ENCODE measurements around the gene STXBP1.
"Not testable (repeated sequence)": the region's sequence is repeated elsewhere in the genome, so short reads cannot be mapped to it uniquely, and the experiment has no call there.

Gene STXBP1

DNA sequence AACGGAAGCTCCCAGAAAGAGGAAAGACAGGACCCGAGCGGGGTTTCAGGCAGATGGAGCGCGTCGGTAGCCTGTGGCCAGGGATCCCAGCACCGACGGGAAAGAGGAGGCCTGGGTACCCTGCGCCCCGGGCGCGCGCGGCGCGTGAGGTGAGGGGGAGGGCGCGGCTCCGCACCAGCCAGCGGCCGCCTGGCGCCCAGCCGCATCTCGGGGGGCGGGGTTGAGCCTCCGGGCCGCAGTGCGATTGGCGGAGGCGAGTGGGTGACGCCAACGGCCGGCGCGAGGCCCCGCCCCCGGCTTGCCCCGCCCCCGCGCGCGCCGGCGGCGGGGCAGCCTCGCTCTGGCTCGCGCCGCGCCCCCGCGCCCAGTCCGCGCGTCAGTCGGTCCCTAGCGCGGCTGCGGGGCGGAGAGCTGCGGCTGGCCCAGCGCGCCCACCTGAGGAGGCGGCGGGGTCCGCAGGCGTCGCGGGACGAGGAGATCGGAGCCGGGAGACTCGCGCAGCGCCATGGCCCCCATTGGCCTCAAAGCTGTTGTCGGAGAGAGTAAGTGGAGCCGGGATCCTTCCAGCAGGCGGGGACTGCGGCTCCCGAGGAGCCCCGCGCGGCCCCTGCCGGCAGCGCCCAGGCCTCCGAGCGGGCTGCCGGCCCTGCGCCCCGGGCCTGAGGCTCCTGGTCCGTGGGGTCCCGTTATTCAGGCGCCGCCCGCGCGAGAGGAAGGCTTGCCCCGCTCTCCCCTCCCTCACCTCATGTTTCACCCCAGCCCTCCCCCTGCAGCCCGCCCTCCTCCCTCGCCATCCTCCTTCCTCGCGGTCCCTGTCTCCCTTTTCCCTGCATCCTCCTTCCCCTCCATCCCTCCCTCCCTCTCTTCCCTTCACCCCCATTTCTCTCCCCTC is at the start of gene STXBP1:
TSS of gene STXBP1 (plus strand) at position 379 of the 892 bp plus-strand sequence. CDS start at position 506, 127 bp downstream.
- peak; percentile 75 to 77 (median 76) for DNase-seq (ENCODE audit: low read depth in 3 of 3)

DNA sequence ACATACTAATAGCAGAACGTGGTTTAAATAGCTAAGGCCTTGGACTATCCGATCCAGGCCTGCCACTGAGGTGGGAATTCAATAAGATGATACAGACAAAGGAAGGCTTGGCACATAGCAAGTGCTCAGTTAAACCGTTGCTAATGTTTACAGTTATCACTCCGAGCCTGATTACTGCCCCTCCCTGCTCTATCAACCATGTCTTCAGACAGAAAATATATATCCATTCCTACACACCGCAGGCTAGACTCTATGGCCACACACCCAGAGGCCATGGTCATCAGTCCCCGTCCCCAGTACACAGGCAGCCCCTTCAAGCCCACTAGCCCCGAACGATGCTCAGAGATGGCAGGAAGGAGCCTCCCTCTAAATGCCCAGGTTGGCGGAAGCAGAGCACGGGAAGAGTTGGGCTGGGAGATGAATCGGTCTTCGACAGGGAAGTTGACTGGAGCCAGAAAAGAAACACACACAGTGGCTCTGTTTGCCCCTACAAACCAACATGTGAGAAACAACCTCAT is 49.7 kb upstream of the STXBP1 start:
- DNase-seq (ENCODE audit: low read depth in 3 of 3): no peak

DNA sequence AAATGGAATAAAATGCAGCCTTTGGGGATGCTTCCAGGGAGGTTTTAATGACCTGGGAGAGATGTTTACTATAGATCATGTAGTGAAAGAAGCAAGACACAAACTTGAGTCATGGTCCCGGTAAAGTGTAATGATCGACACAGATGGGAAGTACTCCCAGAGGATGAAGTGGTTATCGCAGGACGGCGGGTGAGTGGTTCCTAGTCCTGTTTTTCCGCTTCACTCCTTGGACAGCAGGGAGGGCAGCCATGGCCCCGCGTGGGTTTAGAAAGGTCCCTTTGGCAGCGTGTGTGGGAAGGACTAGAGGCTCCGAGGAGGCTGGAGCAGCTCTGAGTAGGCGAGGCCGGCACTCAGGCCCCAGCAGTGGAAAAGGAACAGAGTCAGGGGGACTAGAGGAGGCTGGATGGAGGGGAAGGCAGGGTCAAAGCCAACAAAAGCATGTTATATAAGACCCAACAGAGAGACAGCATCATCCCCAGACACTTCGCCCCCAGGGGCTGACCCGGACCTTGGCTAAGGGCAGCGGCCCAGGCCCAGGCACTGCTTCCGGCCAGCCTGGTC is 49.2 kb upstream of the STXBP1 start:
- no peak for DNase-seq (ENCODE audit: low read depth in 3 of 3)

DNA sequence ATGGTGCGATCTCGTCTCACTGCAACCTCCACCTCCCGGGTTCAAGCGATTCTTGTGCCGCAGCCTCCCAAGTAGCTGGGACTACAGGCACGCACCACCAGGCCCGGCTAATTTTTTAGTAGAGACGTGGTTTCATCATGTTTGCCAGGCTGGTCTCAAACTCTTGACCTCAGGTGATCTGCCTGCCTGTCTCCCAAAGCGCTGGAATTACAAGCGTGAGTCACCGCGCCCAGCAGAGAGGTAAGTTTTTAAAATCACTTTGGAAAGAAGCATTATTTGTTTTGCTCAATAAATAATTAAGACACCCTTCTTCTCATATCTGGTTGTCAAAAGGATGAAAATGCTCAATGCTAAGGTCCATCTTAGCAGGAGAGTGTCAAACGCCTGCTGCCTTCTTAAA is 48.5 kb upstream of the STXBP1 start:
- DNase-seq (ENCODE audit: low read depth in 3 of 3): no peak

DNA sequence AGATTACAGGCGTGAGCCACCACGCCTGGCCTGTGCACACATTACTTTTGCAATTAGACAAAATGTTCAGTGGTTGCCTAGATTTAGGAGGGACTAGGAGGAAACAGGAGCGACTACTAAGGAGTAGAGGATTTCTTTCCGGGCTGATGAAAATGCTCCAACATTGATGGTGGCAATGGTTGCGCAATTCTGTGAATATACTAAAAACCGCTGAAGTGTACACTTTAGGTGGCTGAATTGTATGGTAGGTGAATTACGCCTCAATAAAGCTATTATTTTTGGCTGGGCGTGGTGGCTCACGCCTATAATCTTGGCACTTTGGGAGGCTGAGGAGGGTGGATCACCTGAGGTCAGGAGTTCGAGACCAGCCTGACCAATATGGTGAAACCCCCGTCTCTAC is 46.8 kb upstream of the STXBP1 start:
- no peak for DNase-seq (ENCODE audit: low read depth in 3 of 3)

DNA sequence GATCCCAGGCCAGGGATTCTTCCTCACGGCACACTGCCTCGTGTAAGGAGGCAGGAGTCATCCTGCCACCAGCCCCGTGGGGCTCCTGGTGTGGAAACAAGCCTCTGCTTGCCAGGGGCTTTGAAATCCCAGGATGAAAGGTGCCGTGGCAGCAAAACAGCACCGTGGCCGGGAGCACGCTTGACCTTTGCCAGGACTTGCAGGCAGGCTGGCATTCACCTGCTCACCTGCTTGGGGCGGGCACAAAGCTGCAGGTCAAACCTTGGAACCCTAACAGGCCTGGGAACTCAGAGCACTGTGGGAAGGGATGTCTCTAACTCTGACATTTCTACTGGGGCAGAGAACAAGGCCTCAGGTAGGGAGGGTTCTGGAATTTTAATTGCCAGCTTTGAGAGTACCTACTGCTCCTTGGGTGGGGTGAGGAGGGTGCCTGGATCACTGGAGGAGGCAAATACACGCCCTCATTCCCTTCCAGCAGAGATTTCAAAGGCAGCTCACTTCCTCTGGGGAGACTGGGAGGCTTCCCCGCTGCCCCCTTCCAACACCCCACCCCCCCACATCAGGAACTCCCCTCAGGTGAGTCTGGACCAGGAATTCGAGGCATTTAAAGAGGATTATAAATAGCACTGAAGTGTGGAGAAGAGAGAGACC is 45.6 kb upstream of the STXBP1 start:
- no peak for DNase-seq (ENCODE audit: low read depth in 3 of 3)

DNA sequence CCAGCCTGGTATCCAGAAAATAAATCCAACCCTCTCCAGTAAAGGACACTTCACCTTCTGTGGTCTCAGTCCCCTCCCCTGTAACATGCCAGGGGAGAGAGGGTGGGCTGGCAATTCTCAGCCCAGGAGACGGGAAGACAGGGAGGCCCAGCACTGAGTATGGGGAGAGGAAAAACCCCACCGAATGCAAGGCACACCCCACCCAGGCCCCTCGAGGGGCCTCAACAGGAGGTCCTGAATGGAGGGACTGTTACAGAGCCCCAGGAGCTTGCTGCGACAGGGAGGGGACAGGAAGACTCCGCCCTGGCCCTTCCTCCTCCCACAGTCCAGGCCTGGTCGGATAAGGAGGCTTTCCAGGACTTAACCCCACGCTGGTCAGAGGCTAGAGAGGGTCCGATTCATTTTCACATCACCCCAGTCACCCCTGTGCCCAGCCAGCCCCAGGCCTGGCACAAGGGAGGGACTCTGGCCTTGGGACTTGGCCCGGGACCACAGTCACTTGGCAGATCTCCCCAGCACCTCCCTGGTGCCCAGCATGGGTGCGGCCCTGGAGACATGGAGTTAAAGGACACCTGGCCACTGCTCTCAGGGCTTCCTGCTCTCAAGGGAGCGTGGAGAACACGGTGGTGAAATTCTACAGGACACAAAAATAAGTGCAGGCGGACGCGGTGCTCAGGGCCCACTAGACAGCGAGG is 44.9 kb upstream of the STXBP1 start:
- no peak for DNase-seq (ENCODE audit: low read depth in 3 of 3)

DNA sequence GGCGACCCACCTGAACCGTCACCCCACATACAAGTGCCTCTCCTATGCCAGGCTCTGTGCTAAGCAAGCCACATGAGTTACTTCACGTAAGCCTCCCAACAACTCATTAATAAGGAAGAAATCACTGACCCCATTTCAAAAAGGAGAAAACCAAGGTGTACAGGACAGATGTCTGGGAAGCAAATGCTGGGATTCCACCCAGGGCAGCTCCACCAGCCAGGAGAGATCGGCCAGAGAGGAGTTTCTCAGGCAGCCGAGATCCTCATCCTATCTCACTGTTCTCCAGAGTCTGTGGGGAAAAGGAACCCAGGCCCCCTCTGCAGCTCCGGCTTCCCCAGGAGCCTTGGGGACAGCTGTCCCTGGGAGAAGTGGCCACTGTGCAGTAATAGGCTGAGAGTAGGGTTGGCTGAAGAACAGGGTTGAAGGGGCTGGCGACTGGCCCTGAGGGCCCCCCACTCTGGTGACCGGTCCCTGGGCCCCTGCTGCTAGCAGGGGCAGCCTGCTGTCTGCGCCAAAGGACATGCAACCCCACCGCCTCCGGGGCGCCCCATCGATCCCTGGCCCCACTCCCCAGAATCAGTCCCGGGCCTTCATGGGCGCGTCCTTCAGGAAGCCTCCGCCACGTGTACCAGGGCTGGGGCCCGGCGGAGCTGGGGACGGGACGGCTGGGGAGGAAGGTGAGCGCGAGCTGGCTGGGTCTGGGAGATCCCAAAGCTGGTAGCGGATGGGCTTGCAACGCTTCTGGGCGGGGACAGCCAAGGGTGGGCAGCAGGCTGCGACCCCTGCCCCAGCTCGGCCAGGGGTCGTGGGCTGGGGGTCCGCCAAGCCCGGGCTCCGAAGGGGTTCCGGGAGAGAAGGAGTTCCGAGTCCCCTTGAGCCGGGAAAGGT is 44.1 kb upstream of the STXBP1 start:
- no peak for DNase-seq (ENCODE audit: low read depth in 3 of 3)

DNA sequence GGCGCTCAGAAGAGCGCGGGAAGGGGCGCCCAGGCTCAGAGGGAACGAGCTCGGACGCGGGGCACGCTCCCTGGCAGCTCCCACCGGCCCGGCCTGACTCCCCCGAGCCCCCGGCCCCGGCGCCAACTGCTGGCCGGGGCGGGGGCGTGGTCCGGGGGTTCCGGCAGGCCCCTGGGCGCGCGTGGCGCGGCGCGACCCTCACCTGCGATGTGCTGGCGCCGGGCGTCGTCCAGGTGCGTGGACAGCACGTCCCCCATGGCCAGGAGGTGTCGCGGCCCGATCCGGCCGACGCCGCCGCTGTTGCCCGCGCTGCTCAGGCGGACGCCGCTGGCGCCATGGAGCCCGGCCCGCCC is 43.5 kb upstream of the STXBP1 start:
- DNase-seq (ENCODE audit: low read depth in 3 of 3): no peak

DNA sequence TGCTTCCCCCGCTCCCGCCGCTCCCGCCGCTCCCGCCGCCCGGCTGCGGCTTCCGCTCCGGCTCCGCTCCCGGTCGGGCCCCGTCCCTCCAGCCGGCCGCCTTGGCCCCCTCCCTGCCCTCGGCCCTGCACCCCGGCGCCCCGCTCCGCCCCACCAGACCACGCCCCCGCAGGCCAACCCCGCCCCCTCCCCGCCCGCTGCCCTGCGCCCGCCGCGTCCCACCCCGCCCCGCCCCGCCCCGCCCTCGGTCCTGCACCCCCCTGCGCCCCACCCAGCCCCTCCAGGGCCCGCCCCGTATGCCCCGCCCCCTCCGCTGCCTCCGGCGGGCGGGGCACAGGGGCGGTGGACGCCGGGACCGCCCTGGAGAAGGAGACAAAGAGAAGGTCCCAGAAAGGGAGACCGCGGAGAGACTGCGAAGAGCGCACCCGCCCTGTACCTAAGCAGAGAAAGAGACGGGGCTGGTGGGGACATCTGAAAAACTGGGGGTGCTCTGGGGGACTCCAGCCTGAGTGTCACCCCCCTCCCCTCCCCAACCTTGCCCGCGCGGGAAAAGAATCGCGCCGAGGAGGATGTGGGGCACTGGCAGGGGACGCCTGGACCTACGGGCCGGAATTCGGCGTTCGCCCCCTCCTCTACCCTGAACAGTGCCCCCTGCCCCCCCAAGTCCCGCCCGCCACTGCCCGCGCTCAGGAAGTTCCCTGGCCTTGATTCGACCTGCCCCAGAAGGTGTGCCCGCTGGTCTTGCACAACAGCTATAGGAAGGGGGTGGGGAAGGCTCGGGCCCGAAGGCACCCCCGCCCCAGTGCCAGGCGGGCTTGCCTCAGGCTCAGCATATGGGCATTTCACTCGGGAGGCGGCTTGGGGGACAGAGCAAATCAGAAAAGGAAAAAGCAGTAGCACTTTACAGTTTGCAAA is 42.8 kb upstream of the STXBP1 start:
- peak; percentile 56 to 63 (median 59) for DNase-seq (ENCODE audit: low read depth in 3 of 3)

DNA sequence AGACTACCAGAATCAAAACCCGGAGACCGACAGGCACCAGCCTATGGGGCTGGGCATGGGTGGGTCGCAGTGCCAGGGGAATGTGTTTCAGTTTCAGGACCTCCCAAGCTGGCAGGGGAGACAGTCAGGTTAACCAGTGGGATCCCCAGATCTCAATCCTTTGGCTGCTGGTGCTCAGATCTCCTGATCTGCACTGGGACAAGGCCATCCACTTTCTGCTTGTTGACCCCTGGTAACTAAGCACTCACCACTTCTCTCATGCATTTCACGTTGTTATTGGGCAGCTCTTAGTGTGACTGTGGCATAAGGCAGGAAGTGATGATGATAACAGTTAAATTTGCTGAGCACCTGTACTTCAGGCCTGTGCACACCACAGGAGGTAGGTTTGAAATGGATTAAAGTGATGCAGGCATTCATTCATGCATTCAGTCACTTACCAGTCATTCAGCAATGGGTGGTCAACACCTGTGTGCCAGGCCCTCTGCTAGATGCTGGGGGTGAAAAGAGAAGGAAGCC is 42.1 kb upstream of the STXBP1 start:
- no peak for DNase-seq (ENCODE audit: low read depth in 3 of 3)

DNA sequence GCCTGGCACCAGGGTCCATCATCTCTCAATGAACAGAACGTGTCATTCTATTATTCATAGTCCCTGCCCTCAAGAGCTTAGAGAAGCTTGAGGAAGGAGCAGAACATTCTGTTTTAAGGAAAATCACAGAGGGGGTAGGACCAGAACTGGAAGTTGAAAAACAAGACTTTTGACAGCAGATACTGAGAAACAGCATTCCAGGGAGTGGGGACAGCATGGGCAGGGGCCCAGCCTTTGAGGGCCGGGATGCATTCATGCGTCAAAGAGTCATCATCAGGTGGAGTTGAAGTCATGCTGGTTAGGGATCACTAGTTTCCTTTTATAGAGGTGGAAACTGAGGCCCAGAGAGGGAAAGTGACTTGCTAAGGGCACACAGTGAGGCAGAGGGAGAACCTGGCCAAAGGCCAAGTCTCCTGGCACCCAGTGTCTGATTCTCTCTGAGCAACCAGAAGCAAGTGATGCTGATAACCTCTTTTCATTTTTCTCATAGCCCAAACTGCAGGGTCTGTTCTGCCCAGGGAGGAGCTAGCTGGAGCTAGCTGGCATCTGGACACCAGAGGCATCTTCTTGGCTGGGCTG is 41.5 kb upstream of the STXBP1 start:
- DNase-seq (ENCODE audit: low read depth in 3 of 3): no peak

DNA sequence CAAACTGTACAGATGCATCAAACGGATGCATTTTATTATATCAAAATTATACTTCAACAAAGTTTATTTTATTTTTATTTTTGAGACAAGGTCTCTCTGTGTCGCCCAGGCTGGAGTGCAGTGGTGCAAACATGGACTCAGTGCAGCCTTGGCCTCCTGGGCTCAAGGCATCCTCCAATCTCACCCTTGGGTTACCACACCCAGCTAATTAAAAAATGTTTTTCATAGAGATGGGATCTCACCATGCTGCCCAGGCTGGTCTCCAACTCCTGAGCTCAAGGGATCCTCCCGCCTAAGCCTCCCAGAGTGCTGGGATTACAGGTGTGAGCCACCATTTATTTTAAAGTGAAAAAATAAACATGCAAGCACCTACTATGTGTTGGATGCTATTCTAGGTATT is 40.1 kb upstream of the STXBP1 start:
- DNase-seq (ENCODE audit: low read depth in 3 of 3): no peak

DNA sequence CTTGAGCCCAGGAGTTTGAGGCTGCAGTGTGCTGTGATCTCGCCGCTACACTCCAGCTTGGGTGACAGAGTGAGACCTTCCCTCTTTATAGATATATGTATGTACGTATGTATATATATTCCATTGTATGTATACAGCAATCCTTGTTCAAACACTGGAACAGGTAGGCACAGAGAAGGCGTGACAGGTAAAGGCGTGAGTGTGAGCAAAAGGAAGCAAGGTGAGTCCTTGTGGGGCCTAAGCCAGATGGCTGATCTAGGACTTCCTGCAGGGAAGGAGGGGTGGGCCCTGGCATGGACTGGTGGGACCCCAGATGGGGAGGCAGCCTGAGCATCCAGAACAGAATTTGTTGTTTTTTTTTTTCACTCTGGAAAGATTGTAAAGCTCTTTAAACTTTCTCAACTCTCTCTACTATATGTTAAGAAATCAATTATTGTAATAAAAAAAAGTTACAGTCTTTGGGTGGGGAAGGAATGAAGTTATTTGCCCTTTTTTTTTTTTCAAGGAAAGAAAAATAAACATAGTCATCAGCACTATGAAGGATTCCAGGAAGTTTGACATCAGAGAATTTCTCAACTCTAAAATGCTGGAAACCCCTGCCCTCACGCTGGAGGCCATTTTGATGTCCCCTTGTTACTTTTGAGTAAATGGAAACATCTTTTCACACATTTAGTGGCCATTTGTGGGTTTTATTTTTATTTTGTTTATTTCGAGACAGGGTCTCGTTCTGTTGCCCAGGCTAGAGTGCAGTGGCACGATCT is 38.9 kb upstream of the STXBP1 start:
- DNase-seq (ENCODE audit: low read depth in 3 of 3): no peak

DNA sequence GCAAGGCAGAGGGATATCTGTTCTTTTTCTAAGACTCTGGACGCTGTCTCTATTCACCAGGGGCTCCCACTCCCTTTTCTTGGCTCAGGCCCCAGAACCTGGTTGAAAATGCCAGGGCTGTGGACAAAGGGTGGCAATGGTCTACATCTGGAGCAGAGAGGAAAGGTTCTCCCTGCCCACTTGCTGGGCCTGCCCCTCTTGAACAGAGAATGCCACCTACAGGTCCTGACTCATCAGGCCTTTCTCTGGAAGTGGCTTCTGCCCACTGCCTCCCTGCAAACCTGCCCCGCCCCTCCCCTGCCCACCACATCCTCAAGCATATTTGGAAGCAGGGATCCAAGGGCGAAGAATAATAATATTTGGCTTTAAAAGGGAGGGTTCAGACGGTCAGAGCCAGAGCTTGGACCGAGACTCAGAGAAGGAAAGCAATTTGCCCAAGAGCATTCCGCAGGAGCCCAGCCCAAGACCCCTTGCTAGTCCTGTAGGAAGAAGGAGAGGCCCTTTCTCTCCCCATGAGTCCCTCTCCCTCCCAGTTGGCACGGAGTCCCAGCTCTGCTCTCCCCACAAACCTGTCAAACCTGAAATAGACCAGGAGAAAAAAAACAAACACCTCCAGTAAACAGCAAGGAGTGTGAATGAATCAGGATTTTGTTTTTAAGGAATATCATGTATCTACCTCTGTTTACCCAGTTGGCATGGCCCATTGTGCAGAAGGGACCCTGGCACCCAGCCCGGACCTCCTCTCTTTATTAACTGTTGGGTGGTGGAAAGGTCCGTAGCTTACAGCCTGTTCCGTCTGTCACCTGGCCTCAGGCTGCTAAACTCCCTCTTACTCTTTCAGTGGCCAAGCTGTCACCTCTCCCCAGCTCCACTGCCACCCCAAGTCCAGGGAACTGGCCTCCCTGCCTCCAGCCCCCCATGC is 37.7 kb upstream of the STXBP1 start:
- DNase-seq (ENCODE audit: low read depth in 3 of 3): no peak

DNA sequence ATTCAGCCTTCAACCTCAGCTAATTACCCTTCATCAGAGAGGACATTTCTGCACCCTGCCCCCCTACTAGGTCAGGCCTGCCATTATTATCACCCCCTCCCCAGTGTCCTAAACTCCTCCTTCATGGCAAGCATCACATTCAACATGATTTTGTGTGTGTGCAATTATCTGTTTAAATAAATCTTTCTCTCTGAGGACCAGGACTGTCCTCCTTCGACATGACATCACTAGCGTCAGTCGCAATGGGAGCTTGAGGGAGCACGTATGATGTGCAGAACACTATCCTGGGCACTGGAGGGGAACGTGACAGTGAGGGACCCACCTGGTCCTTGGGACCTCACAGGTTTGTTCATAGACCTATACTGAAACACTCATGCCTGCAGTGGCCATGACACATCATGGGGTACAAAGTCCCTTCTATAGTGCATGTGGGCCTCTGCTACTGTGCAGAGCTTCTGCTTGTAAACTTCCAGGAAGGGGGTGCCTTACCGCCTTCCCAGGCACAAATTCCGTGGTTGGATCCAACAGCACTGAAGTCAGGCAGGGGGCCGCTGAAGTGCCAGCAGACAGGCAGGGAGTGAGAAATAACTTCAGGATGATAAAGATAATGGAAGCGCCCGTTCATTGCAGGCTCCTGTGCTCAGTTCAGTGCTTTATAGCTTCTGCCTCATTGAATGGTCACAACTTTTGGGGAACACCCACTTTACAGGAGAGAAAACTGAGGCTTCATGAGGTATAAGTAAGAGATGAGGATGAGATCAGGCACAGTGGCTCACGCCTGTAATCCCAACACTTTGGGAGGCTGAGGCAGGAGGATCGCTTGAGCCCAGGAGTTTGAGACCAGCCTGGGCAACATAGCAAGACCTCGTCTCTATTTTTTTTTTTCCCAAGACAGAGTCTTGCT is 36.0 kb upstream of the STXBP1 start:
- no peak for DNase-seq (ENCODE audit: low read depth in 3 of 3)

DNA sequence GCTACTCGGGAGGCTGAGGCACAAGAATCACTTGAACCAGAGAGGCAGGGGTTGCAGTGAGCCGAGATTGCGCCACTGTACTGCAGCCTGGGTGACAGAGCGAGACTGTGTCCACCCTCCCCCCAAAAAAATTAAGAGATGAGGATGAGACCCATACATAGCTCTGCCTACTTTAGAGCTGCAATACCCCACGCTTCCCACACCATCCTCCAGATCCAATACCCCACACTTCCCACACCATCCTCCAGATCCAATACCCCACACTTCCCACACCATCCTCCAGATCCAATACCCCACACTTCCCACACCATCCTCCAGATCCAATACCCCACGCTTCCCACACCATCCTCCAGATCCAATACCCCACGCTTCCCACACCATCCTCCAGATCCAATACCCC is 34.9 kb upstream of the STXBP1 start:
- DNase-seq (ENCODE audit: low read depth in 3 of 3): not testable (repeated sequence)
